CD4-positive, alpha-beta T cell treated with Interleukin-6 for 4 hours (primary cell): ENCODE measurements around the gene COL16A1.
A peak's percentile ranks its signal among the peaks of the same experiment; 100 is the strongest.
"Not testable (repeated sequence)": the region's sequence is repeated elsewhere in the genome, so short reads cannot be mapped to it uniquely, and the experiment has no call there.

Experiments used
- DNase-seq: peaks from one replicate; pipeline ENCODE4 v3.0.0-alpha.2; 2020; ENCODE audit warnings: mixed read lengths

Gene COL16A1

DNA sequence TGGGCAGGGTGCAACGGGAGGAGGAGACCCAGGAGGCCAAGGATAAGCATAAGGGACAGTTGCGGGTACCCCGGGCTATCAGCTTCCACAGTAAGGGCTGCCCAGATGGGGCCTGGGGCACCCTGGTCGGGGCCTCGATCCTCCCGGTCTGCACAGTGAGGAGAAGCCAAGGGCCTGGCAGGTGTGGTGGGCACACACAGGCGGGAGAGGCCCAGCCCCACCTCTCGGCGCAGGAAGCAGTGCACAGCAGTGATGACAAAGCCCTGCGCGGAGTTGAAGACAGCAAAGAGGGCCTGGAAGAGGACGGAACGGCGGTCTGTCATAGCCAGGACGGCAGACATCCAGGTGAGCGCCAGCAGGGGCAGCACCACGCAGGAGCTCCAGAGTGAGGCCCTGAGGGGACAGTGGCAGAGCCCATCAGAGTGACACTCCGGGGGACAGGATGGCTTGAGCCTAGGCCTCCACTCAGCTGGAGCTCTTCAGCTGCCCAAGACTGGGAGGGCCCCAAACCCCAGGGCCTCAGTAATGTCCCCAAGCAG is 29.0 kb upstream of the COL16A1 start:
- DNase-seq, result no peak

DNA sequence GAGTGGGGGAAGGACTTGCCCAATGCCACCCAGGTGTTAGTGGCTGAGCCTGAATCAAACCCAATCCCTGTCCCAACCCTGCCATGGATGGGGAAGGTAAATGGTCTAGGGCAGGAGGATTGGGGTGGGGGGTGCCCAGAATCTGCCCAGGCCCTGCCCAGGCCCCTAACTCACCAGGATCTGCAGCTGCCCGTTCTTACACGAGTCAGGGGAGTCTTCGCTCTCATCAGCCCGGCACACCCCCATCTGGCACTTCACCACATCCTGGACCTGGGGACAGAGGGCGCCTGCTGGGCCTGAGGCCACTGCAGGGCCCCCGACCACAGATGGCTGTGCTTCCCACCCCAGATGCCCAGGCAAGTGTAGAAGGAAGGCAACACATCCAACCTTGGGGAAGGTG is 28.5 kb upstream of the COL16A1 start:
- no peak for DNase-seq

DNA sequence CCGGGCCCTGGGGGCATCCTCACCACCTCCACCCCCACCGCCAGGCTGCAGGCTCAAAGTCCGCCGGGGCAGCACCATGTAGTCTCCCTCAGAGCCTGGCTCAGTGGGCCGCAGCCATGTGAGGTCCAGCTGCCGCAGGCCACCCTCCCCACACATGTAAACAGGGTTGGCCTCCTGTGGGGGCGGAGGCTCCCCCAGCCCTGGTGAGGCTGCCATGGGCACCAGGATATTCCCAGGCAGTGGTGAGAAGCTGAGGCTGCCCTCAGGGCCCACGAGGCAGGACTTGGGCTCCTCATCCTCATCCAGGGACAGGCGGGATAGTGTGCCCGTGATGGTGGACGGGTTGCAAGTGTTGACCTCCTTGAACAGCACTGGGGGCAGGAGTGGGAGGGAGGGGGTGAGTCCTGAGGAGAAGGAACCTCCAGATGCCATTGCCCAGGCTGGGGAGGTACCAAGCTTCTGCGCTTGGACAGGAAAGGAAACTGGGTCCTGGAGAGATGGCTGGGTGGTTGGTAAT is 27.3 kb upstream of the COL16A1 start:
- DNase-seq, result no peak

DNA sequence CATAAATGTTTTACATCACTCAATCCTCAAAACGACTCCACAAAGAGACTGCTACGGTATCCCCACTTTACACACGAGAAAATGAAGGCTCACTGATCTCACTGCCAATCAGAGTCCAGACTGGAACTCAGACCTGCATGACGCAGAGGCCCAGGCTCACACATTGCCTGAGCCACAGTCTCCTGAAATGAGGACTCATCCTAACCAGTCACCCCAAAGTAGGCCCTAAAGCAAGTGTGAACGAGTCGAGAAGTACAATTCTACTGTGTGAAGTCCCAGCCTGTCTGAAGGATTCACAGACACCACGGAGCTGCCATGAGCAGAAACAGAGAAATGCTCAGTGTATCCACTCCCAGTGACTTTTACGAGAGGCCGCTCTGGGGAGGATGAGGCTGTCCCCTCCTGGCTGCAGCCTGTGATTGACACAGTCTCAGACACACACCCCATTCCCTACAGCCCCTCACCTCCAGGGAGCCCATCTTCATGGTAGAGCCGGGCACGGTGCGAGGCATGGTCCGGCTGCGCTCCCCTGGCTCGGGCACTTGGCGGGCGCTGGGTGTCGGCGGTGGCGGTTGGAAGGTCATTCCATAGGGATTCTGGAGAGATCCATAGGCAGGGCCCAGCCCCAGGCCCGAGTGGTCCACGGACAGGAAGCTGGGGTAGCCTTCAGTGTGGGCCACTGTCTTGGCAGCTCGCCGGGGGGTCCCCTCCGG is 26.7 kb upstream of the COL16A1 start:
- no peak for DNase-seq

DNA sequence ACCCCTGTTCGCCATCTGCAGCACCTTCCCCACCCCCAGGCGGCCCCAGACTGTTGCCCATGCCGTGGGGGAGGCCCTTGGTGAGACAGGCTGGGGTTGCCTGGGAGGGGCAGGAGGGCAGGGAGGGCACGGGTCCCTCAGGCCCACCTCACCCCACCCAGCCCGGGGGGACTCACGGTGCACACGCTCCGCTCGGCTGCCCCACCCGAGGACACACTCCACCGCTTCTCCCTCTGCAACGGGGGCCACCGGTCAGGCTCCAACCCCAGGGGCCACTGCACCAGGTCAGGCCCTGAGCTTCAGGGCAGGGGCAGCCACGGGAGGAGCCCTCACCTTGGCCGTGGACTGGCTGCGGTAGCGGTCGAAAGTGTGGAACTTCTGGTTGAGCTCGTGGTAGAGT is 24.0 kb upstream of the COL16A1 start:
- DNase-seq, result no peak

DNA sequence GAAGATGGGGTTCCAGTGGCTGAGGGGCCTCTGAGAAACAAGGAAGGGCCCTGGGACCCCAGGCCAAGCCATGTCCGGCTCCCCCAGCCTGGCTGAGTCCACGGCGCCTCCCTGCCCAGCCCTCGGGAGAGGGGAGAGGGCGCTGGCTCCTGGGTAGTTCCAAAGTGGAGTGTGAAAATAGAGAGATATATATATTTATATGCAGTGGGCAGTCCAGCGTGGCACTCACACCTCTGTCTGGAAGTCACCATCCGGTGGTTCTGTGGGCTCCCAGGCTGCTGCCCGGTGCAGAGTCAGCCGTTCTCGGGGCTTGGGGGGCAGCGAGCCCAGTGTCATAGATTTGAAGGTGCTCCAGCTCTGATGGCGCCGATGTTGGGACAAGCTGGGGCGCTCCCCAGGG is 23.4 kb upstream of the COL16A1 start:
- no peak for DNase-seq

DNA sequence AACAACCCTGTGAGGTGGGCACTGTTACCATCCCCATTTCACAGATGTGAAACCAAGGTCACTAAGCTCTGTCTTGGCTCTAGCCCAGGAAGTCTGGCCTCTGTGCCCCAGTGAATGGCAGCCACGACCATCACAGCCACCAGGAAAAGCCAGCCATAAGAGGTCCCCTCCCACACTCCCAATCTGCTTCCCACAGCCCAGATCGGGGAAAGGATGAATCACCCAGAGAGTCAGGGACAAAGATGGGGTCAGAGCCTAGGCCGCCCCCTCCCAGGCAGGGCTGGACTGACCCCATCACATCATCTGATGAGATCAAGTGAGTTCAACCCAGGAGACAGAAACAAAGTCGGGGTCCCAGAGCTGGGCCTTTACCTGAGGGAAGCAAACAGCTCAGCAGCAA is 22.9 kb upstream of the COL16A1 start:
- DNase-seq, result no peak

DNA sequence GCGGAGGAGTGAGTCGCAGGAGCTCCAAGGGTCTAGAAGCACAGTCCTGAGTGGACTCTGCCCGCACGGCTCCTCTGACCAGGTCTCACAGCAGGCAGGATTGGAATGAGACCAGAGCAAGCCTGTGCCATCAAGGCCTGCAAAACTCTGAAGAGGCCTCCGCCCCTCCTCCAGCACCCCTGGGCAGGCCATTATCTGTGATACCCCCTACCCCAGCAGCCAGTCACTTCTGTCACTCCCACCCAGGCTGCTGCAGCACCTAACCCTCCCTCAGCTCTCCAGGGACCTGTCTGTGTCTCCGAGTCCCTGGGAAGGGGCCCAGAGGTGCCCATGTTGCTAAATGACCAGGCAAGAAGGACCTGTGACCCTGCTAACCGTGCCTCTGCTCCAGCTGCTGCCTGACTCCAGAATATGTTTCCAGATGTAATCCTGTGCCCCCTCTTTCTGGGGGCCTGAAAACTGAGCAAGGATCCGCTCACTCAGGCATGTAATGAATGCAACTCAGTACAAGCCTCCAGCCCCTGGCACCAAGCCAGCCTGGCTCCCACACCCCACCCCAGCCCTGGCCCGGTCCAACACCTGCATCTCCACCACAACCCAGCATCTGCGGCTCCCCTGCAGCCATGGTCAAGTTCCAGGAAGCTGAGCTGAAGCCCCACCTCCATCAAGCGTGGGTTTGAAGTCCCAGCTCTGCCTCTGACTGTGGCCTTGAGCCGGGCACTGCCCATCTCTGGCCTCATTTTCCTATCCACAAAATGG is 22.1 kb upstream of the COL16A1 start:
- no peak for DNase-seq

DNA sequence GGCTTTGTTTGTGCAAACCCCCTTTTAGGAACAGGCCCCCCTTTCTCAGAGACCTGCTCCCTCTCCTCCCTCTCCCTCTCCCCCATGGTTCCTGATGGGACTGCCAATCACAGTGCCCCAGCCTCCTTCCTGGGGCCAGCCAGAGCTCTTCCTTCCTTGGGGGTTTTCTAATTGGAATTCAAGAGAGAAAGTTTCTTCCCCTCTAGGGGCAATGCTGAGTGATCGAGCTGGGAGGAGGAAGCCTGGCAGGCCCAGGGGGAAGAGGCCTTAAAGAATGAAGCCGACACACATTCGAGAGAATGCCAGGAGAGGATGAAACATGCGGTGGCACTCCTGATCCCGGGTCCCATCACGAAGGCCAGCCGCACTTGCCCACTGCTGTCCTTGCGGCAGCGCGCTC is 21.3 kb upstream of the COL16A1 start:
- DNase-seq, result no peak

DNA sequence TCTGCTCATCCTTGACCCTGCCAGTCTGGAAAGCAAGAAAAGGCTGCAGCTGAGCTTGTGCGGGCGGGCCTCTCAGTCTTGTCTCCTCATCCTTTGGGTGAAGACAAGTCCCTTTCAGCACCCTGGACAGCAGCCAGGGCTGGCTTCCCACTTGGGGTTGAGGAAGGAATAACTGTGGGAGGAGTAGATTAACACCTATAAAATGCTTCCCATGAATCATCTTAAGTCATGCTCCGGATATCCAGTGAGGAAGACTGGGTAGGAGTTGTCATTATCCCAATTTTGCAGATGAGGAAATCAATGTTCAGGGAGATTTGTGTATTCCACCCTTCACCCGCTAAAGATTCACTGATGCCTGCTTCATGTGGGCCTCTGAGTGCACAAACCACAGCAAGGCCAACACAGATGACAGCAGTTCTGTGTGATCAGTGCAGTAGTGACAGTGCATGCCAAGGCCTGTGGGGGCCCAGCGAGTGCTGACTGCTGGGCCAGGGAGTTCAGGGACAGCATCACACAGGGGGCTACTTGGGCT is 20.1 kb upstream of the COL16A1 start:
- peak; percentile 50 for DNase-seq

DNA sequence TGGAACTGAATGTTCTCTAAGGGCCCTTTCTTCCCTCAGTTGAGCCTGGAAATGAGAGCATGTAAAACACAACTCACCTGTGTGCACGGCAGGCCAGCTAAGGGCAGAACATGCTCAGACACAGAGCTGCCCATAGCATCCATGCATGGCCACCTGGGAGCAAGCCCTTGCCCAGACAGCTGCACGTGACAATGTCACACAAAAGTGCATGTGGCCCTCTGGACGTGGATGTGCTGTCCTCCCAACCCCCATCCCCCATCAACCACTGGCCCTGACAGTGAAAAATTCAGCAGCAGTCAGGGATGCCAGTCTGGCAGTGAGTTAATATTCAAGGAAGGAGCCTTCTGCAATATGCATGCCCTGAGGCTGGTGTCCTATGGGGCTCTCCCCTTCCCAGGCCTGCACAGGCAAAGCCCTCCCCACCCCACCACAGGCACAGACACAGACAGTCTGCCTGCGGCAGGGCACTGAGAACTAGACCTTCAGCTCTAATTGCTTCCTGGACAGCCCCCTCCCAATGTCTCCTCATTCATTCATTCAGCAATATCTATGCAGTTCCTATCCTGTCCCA is 14.6 kb upstream of the COL16A1 start:
- no peak for DNase-seq

DNA sequence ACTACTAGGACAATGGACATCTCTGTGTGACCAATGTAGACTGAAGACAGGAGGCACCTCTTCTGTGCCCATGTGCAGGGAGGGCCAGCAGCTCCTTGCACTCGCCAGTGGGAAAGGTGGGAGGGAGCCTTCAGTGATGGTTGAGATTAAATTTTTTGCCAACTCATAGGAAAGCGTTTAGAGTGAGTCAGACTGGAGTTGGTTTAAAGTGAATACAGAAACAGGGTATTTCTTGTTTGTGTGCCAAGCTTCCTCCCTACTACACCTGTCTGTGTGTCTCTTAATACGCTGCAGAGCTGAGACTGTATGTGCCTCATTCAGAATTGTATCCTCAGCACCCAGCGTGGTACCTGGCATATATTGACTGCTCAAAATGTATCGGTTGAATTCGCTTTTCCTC is 13.5 kb upstream of the COL16A1 start:
- DNase-seq, result no peak

DNA sequence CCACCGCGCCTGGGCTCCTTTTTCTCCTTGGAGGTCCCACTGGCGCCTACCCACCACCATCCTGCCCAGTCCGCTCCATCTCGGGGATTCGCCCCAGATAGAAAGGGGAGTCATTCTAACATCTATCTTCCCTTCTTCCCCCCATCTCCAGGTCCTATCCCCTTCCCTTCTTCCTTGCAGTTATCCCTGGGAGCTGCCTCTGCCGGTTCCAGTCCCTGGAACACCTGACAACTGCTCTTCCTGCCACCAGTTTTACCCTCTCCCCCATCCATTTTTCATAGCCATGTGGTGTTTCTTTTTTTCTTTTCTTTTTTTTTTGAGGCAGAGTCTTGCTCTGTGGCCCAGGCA is 12.0 kb upstream of the COL16A1 start:
- no peak for DNase-seq

DNA sequence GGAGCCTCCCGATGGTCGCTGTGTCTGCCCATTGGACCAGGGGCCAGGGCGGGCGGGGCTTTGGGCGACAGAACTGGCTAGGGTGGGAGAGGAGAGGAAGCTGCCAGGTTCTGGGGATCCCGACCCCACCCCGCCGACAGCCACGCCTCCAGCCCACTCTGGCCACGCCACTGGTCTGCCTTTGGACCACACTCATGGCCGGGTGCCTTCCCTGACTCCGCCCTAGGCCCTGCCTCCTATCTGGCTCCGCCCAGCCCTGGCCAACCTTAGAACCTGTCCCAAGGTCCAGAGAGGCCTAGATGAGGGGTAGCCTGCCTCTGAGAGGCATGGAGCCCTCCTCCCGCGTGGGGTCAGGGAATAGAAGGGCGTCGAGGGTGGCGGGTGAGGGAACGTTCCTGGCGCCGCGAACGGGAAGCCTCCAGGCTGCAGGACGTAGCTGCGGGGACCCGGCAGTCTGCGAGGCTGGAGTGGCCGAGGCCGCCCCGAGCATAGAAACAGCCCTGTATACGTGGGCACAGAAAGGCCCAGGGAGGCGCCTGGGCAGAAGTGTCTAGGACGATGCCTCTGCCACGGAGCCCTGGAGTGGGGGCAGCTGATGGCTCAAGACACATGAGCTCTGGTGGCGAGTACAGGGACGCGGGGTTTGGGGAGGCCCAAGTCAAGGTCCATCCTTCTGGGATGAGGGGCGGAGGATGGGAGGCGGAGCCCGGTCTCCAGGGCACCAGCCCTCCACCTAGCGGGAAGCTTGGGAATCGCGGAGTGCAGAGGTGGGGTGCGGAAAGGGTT is 11.5 kb upstream of the COL16A1 start:
- peak; percentile 37 for DNase-seq

DNA sequence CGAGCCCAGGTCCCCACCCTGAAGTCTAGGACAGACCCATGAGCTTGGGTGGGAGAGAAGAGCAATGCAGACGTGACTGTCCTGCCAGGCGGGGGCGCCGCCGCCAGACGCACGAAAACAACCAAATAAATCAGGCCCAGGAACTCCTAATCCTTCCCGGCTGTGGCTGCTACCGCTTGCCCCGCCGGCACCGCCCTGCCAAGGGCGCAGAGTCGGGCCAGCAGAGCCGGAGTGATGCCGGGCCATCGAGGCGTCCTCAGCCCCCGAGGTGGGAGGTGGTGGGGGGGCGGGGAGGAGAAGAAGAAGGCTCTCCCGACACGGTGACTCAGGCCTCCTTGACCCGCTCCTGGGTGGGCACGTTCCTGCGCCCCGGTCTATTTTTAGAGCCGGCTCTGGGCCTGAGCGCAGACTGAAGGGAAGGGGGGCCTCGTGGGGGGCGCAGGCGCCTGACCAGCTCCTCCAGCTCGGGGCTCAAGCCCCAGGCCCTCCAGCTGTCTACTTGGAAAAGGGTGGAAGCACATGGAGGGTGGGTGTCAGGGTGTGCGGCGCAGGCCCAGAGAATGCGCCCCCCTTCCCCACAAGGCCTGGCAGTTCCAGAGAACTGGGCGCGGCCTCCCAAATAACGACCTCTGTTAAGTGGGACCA is 10.7 kb upstream of the COL16A1 start:
- DNase-seq, result peak; percentile 58

DNA sequence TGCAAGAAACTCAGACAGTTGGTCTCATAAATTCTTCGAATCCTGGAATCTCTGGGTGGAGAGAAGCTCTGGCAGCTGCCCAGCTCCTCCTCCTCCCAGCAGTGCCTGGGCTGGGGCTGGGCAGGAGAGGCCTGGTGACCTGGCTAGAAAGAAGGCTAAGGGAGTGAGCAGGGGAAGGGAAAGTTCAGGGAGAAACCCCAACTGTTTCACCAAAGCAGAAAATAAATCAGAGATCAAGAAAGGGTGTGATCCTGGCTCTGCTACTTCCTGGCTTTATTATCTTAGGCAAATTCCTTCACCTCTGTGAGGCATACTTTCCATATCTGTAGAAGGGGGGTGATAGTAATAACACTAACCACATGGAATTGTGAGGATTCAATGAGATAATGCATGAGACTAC is 8.8 kb upstream of the COL16A1 start:
- DNase-seq, result no peak

DNA sequence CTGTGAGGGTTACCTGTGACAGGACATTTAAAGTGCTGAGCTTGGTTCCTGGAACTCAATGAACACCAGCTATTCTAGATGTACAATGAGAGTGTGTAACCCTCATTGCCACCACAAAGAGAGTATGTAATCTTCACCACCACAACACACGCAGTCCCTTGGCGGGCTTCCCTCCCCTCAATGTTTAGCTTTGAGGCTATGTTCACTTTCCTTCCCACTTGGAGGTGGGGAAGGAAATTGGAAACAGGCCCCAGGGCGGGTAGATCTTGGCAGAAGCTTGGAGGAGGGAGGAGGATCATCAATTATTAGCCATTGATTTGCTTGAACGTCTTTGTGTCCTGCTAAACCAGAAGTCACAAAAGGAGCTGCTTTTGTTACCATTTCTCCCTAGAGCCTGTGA is 8.3 kb upstream of the COL16A1 start:
- DNase-seq, result no peak

DNA sequence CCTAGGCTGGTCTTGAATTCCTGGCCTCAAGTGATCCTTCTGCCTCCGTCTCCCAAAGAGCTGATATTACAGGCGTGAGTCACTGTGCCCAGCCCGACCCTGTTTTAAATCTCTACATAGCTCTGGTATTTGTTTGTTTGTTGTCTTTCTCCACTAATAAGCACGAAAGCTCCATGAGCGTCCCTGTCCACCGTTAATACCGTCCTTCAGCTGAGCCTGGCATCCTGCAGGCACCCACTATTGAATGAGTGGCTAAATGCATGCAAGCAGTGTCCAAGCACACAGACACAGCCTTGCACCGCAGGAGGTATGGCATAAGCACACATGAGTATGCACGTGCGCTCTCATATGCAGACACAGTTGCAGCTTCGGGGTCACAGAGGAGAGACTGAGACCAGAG is 4.5 kb upstream of the COL16A1 start:
- DNase-seq, result no peak

DNA sequence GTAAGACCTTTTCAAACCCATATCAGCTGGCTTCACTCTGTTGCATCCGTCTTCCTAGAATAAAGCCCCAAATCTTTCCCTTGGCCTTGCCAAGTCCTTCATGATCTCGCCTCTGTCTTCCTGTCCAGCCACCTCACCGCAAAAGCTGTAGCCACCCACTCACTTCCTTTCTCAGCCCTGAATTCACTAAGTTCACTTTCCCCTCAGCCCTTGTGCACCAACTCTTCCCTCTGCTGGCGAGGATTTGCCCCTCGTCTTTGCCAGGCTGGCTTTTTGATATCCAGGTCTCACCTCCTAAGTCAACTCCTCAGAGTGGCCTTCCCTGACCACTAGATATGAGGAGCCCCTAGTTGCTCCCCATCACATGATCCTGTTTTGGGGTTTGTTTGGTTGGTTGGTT is 3.9 kb upstream of the COL16A1 start:
- no peak for DNase-seq

DNA sequence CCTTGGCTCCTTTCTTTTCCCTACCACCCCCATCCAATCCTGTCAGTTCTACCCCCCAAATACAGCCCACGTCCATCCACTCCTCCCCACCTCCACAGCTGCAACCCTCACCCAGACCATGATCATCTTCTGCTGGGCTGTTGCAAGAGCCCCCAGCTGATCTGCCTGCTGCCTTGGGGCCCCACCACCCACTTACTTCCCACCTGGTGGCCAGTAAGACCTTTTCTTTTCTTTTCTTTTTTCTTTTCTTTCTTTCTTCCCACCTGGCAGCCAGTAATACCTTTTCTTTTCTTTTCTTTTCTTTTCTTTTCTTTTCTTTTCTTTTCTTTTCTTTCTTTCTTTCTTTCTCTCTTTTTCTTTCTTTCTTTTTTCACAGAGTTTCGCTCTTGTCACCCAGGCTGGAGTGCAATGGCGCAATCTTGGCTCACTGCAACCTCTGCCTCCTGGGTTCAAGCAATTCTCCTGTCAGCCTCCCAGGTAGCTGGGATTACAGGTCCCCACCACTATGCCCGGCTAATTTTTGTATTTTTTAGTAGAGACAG is 3.3 kb upstream of the COL16A1 start:
- not testable (repeated sequence) for DNase-seq

DNA sequence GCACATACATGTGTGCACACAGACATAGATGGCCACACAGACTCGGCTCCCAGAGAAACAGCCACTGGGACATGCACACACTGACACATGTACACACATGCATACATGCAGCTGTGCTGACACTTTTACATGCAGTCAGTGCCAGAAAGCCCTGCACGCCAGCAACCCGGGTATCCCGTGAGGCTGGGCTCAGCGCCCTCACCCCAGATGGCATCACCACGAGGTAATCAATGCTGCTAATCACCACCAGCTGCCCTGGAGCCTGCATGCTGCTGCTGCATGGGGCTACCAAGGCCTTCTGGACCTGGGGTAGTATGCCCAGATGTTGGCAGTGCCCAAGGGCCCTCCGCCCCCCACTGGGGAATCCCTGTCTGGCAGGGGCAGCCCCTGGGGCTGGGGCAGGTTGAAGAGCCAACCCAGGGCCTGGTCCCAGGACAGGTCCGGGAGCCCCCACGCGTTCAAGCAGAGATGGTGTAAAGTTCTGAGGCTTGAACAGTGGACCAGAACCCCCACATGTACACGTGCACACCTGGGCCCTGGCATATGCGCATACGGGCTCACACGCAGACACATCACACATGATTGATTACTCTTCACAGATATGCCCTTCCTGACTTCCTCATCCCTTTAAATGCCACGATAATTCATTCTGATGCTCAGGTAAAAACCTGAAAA is 2.7 kb upstream of the COL16A1 start:
- DNase-seq, result no peak
